ENCODE data around the gene FCN1.
A peak's percentile ranks its signal among the peaks of the same experiment; 100 is the strongest.

The FCN1 gene

GRCh38 chr9:134937164-134937555 is 19.4 kb upstream of the FCN1 start:
- no peak for TF ChIP-seq CTCF (IDR thresholded peaks at IDR 0.05; ENCODE audit: extremely low read depth, missing control alignments)
- no peak for DNase-seq (ENCODE audit: low spot score)

- peak; percentile 72 for DNase-seq (ENCODE audit: low spot score)
- no peak for TF ChIP-seq CTCF (IDR thresholded peaks at IDR 0.05; ENCODE audit: extremely low read depth, missing control alignments)
Observed at GRCh38 chr9:134936346-134937163, 18.8 kb upstream of the FCN1 start.

GRCh38 chr9:134935701-134936345 is 18.1 kb upstream of the FCN1 start:
- TF ChIP-seq CTCF (IDR thresholded peaks at IDR 0.05; ENCODE audit: extremely low read depth, missing control alignments): no peak
- DNase-seq (ENCODE audit: low spot score): no peak

GRCh38 chr9:134935056-134935640 is 17.4 kb upstream of the FCN1 start:
- DNase-seq (ENCODE audit: low spot score): no peak
- TF ChIP-seq CTCF (IDR thresholded peaks at IDR 0.05; ENCODE audit: extremely low read depth, missing control alignments): no peak

GRCh38 chr9:134933076-134933659 is 15.5 kb upstream of the FCN1 start:
- DNase-seq (ENCODE audit: low spot score): no peak

GRCh38 chr9:134932606-134933005 is 14.9 kb upstream of the FCN1 start:
- no peak for DNase-seq (ENCODE audit: low spot score)
- no peak for TF ChIP-seq CTCF (IDR thresholded peaks at IDR 0.05; ENCODE audit: extremely low read depth, missing control alignments)

More at GRCh38 chr9:134933076-134933659, 15.5 kb upstream of the FCN1 start:
- TF ChIP-seq CTCF (IDR thresholded peaks at IDR 0.05; ENCODE audit: extremely low read depth, missing control alignments): no peak

- no peak for DNase-seq (ENCODE audit: low spot score)
Observed at GRCh38 chr9:134932171-134932570, 14.5 kb upstream of the FCN1 start.

More at GRCh38 chr9:134932171-134932570, 14.5 kb upstream of the FCN1 start:
- TF ChIP-seq CTCF (IDR thresholded peaks at IDR 0.05; ENCODE audit: extremely low read depth, missing control alignments): no peak
